K562 (cell line): ENCODE data around the gene SVOP. TPM values are rescaled to one million over a fixed set of nuclear protein-coding genes. Genes with fewer than 3 reads are reported as not detected.

Experiments
- ATAC-seq: fragments of 200-7000 bp; cut with Tn5 transposase; 3 replicates; pipeline ENCODE4 v1.9.1; 2020; ENCODE audit warnings: moderate library complexity
- BruUV-seq: library from RNA; stranded (reverse); fragments of 400-500 nt; replicated peaks from 2 replicates; lab custom pipeline; 2021; lab: Mats Ljungman, UMichigan
- CTCF ChIA-PET: fragments of 300-600 bp; formaldehyde crosslinking; extraction: SDS; loops from one replicate; lab custom pipeline; 2021; ENCODE audit warnings: low intra/inter-chr PET ratio; lab: Yijun Ruan, JAX
- POLR2A ChIA-PET: fragments of 300-600, 350-650 bp; sonication (Branson Sonifier 250); formaldehyde crosslinking; extraction: SDS; loops from one replicate; lab custom pipeline; 2021; ENCODE audit warnings: antibody characterized with exemption, inconsistent platforms; lab: Yijun Ruan, JAX
- DNase-seq, 4 experiments: peaks; one replicate each; pipeline versions ENCODE4 v3.0.0 to v3.0.0-alpha.2; 2011 to 2018; ENCODE audit warnings: low spot score in 3 of 4, mixed read lengths in 3 of 4; ENCODE audit errors: extremely low read depth in 1 of 4
- FAIRE-seq: peaks from 2 replicates; lab custom pipeline; 2011; peaks lifted over from hg19 to GRCh38; lab: Jason Lieb, UNC
- H2AFZ ChIP-seq: 2 replicates; pipeline ENCODE4 v1.6.0; 2011; ENCODE audit warnings: low read depth, low read length, control low read depth, inconsistent platforms
- H3K27ac ChIP-seq: fragments of 200-600 bp; 3 replicates; pipeline ENCODE4 v1.8.0; 2011; ENCODE audit warnings: low read depth, mild to moderate bottlenecking, control low read depth, inconsistent platforms, low read length, moderate library complexity, mixed read lengths; ENCODE audit errors: extremely low read depth
- H3K27me3 ChIP-seq, 2 experiments: fragments of 300-600 bp in 1 of 2; 2 replicates in 1 of 2; 3 replicates in 1 of 2; pipeline versions ENCODE4 v1.6.0 to v1.8.0; 2011; ENCODE audit warnings: inconsistent platforms in 2 of 2, low read length in 2 of 2, mild to moderate bottlenecking in 1 of 2, mixed read lengths in 1 of 2, moderate library complexity in 1 of 2; ENCODE audit not compliant: control insufficient read depth in 2 of 2, insufficient read depth in 2 of 2
- H3K36me3 ChIP-seq: fragments of 300-600 bp; 3 replicates; pipeline ENCODE4 v1.8.0; 2011; ENCODE audit warnings: mild to moderate bottlenecking, low read length, inconsistent platforms; ENCODE audit not compliant: control insufficient read depth, insufficient read depth
- H3K4me1 ChIP-seq, 2 experiments: fragments of 200-600 bp in 1 of 2; replicated peaks in 1 of 2; 2 replicates in 1 of 2; 3 replicates in 1 of 2; pipeline versions ENCODE4 v1.5.1 to v1.8.0; 2011; ENCODE audit warnings: inconsistent platforms in 2 of 2, low read length in 2 of 2, mild to moderate bottlenecking in 1 of 2, mixed read lengths in 1 of 2, moderate library complexity in 1 of 2; ENCODE audit not compliant: control insufficient read depth in 2 of 2, insufficient read depth in 2 of 2
- H3K4me2 ChIP-seq: 2 replicates; pipeline ENCODE4 v1.6.1; 2011; ENCODE audit warnings: low read length, control low read depth, inconsistent platforms, mixed read lengths; ENCODE audit not compliant: insufficient read depth
- H3K4me3 ChIP-seq: fragments of 200-600 bp; sonication (generic), shearing (Covaris generic); 2 replicates; pipeline ENCODE4 v1.5.1; 2016; ENCODE audit warnings: control low read depth, inconsistent platforms
- H3K79me2 ChIP-seq: fragments of 200-600 bp; 3 replicates; pipeline ENCODE4 v1.8.0; 2011; ENCODE audit warnings: low read length, inconsistent platforms; ENCODE audit not compliant: control insufficient read depth, insufficient read depth
- H3K9ac ChIP-seq, 2 experiments: 2 replicates each; pipeline versions ENCODE4 v1.6.0 to v1.6.1; 2011; ENCODE audit warnings: low read depth in 2 of 2, low read length in 2 of 2, control low read depth in 1 of 2, inconsistent platforms in 1 of 2, mild to moderate bottlenecking in 1 of 2, mixed read lengths in 1 of 2; ENCODE audit not compliant: insufficient read depth in 1 of 2
- H3K9me1 ChIP-seq: one replicate; pipeline ENCODE4 v1.6.0; 2011; ENCODE audit warnings: inconsistent platforms, mild to moderate bottlenecking, low read length, moderate library complexity; ENCODE audit not compliant: control insufficient read depth, insufficient read depth
- H3K9me3 ChIP-seq: replicated peaks from 2 replicates; pipeline ENCODE4 v1.5.1; 2011; ENCODE audit warnings: low read depth, low read length, inconsistent platforms; ENCODE audit not compliant: control insufficient read depth, insufficient read depth
- H4K20me1 ChIP-seq: replicated peaks from 2 replicates; pipeline ENCODE4 v1.6.1; 2011; ENCODE audit warnings: low read length, inconsistent platforms, mixed read lengths; ENCODE audit not compliant: control insufficient read depth, insufficient read depth
- FIP1L1 ChIP-seq: fragments of 200-400 bp; formaldehyde crosslinking; IDR thresholded peaks from 2 replicates; pipeline ENCODE4 v1.6.1; 2018; ENCODE audit warnings: mild to moderate bottlenecking, low read depth, low read length; ENCODE audit not compliant: poor library complexity, severe bottlenecking
- HDGF ChIP-seq: fragments of 450-650 bp; IDR thresholded peaks from 2 replicates; pipeline ENCODE4 v1.6.1; 2016
- HNRNPLL ChIP-seq: fragments of 200-400 bp; formaldehyde crosslinking; IDR thresholded peaks from 2 replicates; pipeline ENCODE4 v1.6.1; 2017; ENCODE audit warnings: low read length, low read depth, mild to moderate bottlenecking; ENCODE audit not compliant: poor library complexity, severe bottlenecking
- NCOA4 ChIP-seq: fragments of 450-650 bp; IDR thresholded peaks from 2 replicates; pipeline ENCODE4 v1.6.1; 2018; ENCODE audit warnings: mild to moderate bottlenecking; ENCODE audit not compliant: partially characterized antibody
- PHB ChIP-seq: fragments of 250-450 bp; sonication (Bioruptor Pico); IDR thresholded peaks from 2 replicates; pipeline ENCODE4 v1.5.0; 2021
- POLR2B ChIP-seq: fragments of 450-650 bp; IDR thresholded peaks from 2 replicates; pipeline ENCODE4 v1.6.1; 2018; ENCODE audit warnings: low read depth; ENCODE audit not compliant: partially characterized antibody
- SMAD4 ChIP-seq: fragments of 250-450 bp; sonication (Bioruptor Pico); conservative IDR thresholded peaks from 2 replicates; pipeline ENCODE4 v1.8.0; 2021; ENCODE audit warnings: inconsistent platforms, mild to moderate bottlenecking, moderate library complexity
- ZNF583 ChIP-seq: fragments of 250-450 bp; sonication (Bioruptor Pico); IDR thresholded peaks from 2 replicates; pipeline ENCODE4 v1.4.0; 2020
- ZNF780A ChIP-seq: fragments of 250-450 bp; sonication (Bioruptor Pico); IDR thresholded peaks from 2 replicates; pipeline ENCODE4 v1.5.0; 2021; ENCODE audit warnings: mild to moderate bottlenecking
- WGBS: fragments of 100-300 bp; shearing (Covaris generic); methylation state at CpG from one replicate; pipeline ENCODE4 v1.1.6; 2016; ENCODE audit warnings: low coverage, mixed read lengths; ENCODE audit not compliant: insufficient coverage; ENCODE audit errors: missing lambda C conversion rate; 5-methylcytosine and 5-hydroxymethylcytosine counted together
- in situ Hi-C: fragments of 300-500 bp; cut with MboI; formaldehyde crosslinking; loops from 4 replicates; pipeline ENCODE4 v1.15.0; 2018; ENCODE audit warnings: inconsistent platforms, mixed read lengths
- intact Hi-C: fragments of 100-400 bp; cut with micrococcal nuclease; formaldehyde crosslinking; loops from 2 replicates; pipeline ENCODE4 v1.14.2; 2022
- polyA plus RNA-seq, 8 experiments: library from polyadenylated mRNA; depleted of rRNA in 4 of 8; stranded (reverse) in 5 of 8; unstranded in 3 of 8; fragments of >200 nt; fragmentation: Nextera tagmentation in 2 of 8; fragmentation: Illumina TruSeq in 1 of 8; extraction: Ambion mirVana in 2 of 8; extraction: Trizol in 1 of 8; gene quantifications; 2 replicates each; pipeline versions ENCODE4 v1.2.1 to v1.2.3, GENCODE V29; 2011 to 2014; ENCODE audit warnings: inconsistent platforms in 1 of 8, missing spikeins in 1 of 8
- total RNA-seq, 7 experiments: library from RNA; depleted of rRNA in 6 of 7; stranded (reverse); fragments of >200 nt in 6 of 7; fragmentation: Illumina TruSeq in 2 of 7; extraction: Trizol in 2 of 7; gene quantifications; 2 replicates each; pipeline versions ENCODE4 v1.2.1 to v1.2.3, GENCODE V29; 2011 to 2021; ENCODE audit warnings: low replicate concordance in 1 of 7
- TF ChIP-seq, protein P1 (sequence below): fragments of 250-450 bp; sonication (Bioruptor Pico); IDR thresholded peaks from 2 replicates; pipeline ENCODE4 v1.5.0; 2021

The SVOP gene
- total and polyA plus RNA-seq, 9 of the 15 experiments (the other 6 are each of a cell fraction or from before 2014, with no cell fraction given) = 0.01 to 0.09 (median 0.06) TPM; not detected in 1

DNA sequence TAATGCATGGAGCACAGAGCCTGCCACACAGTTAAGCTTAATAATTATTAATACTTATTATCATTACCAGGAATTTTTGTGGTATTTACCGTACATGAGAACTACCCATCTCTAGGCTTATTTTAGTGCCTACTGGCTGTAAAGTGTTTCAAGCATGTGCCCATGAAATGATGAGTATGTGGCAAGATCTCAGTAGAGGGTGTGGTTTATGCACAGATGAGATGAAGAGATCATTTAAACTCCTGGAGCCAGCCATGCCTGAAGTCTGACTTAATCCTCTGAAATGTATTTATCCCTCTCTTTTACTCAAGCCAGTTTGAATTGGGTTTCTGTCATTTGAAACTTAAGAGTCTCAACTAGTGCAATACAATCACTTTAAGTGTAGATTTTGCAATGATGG, 80.7 kb downstream of the SVOP start:
- TF ChIP-seq HNRNPLL (no peak), HDGF (no peak), POLR2B (no peak), SMAD4 (no peak), ZNF780A (CRISPR knock-in tag) (no peak), PHB (CRISPR knock-in tag) (no peak), FIP1L1 (no peak), ZNF583 (CRISPR knock-in tag) (no peak), NCOA4 (no peak)
- TF ChIP-seq, protein P1, sequence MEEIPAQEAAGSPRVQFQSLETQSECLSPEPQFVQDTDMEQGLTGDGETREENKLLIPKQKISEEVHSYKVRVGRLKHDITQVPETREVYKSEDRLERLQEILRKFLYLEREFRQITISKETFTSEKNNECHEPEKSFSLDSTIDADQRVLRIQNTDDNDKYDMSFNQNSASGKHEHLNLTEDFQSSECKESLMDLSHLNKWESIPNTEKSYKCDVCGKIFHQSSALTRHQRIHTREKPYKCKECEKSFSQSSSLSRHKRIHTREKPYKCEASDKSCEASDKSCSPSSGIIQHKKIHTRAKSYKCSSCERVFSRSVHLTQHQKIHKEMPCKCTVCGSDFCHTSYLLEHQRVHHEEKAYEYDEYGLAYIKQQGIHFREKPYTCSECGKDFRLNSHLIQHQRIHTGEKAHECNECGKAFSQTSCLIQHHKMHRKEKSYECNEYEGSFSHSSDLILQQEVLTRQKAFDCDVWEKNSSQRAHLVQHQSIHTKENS (CRISPR knock-in tag) = no peak
- TF ChIP-seq, all 486 proteins: peak for 0
- H3K4me3 ChIP-seq = no peak overlapping the region
- no peaks in the 10 kb centered on the region for H3K4me1 ChIP-seq
- no peak overlapping the region for H3K9ac ChIP-seq
- in situ Hi-C loops (no loop called here), intact Hi-C loops (no loop called here)
- no peaks in the 10 kb centered on the region for H3K36me3 ChIP-seq
- POLR2A ChIA-PET = no interaction called here
- no peaks in the 10 kb centered on the region for H3K9me3 ChIP-seq
- WGBS = 0% methylated on average over 1 of the region's 1 CpG
- H3K9me1 ChIP-seq = no peaks in the 10 kb centered on the region
- H3K4me2 ChIP-seq = no peak overlapping the region
- CTCF ChIA-PET = no interaction called here
- no peaks in the 10 kb centered on the region; the same call in 1 of the 2 replicates for H4K20me1 ChIP-seq
- no TSS peak for BruUV-seq
- peaks cover 20 to 57% of the 10 kb centered on the region in 2 experiments for H3K27me3 ChIP-seq
- H3K27ac ChIP-seq = no peak overlapping the region
- no peak overlapping the region for H2AFZ ChIP-seq
- DNase-seq (no peak), FAIRE-seq (no peak), ATAC-seq (no peak)
- no peaks in the 10 kb centered on the region for H3K79me2 ChIP-seq
